ENCODE measurements around the gene SPNS1.
"Not testable (repeated sequence)": the region's sequence is repeated elsewhere in the genome, so short reads cannot be mapped to it uniquely, and the experiment has no call there.

SPNS1 gene

GRCh38 chr16:28980330-28980729, 5.8 kb downstream of the SPNS1 start:
- not testable (repeated sequence) for H3K27ac ChIP-seq
- TF ChIP-seq CTCF (IDR thresholded peaks at IDR 0.05), result peak; percentile 30

- H3K27ac ChIP-seq, result no peak overlapping the region
- TF ChIP-seq CTCF (IDR thresholded peaks at IDR 0.05) (no peak), ZFX (IDR thresholded peaks at IDR 0.05; ENCODE audit: borderline replicate concordance) (no peak)
These were observed 6.4 kb downstream of the SPNS1 start for GRCh38 chr16:28980929-28981328.

GRCh38 chr16:28981517-28981916, 6.9 kb downstream of the SPNS1 start:
- no peak overlapping the region for H3K27ac ChIP-seq
- TF ChIP-seq ZFX (IDR thresholded peaks at IDR 0.05; ENCODE audit: borderline replicate concordance), result no peak
- TF ChIP-seq CTCF (IDR thresholded peaks at IDR 0.05), result peak; percentile 72

- H3K27ac ChIP-seq, result no peak overlapping the region
- TF ChIP-seq ZFX (IDR thresholded peaks at IDR 0.05; ENCODE audit: borderline replicate concordance), result no peak
- no peak for TF ChIP-seq CTCF (IDR thresholded peaks at IDR 0.05)
These were observed 7.8 kb downstream of the SPNS1 start for GRCh38 chr16:28982418-28982817.

GRCh38 chr16:28982949-28983348, 8.4 kb downstream of the SPNS1 start:
- H3K27ac ChIP-seq, result no peak overlapping the region
- TF ChIP-seq CTCF (IDR thresholded peaks at IDR 0.05) (no peak), ZFX (IDR thresholded peaks at IDR 0.05; ENCODE audit: borderline replicate concordance) (no peak)

- H3K27ac ChIP-seq, result no peak overlapping the region
- no peak for TF ChIP-seq ZFX (IDR thresholded peaks at IDR 0.05; ENCODE audit: borderline replicate concordance)
- no peak for TF ChIP-seq CTCF (IDR thresholded peaks at IDR 0.05)
These were observed 9.1 kb downstream of the SPNS1 start for GRCh38 chr16:28983644-28984043.

- no peak overlapping the region for H3K27ac ChIP-seq
- TF ChIP-seq ZFX (IDR thresholded peaks at IDR 0.05; ENCODE audit: borderline replicate concordance) (no peak), CTCF (IDR thresholded peaks at IDR 0.05) (no peak)
These were observed 9.5 kb downstream of the SPNS1 start for GRCh38 chr16:28984091-28984490.
